Neural crest cell (in vitro differentiated cells): ENCODE measurements around the gene RIPOR2. TPM values are rescaled to one million over a fixed set of nuclear protein-coding genes. Genes with fewer than 3 reads are reported as not detected.

Experiments used
- DNase-seq: peaks from one replicate; pipeline ENCODE4 v3.0.0; 2021; ENCODE audit warnings: low read depth, mixed read lengths, low spot score
- H3K27ac Mint-ChIP-seq: one replicate; pipeline ENCODE4 v1.8.0; 2021; ENCODE audit warnings: mild to moderate bottlenecking, mixed read lengths; ENCODE audit not compliant: unreplicated experiment
- H3K27me3 Mint-ChIP-seq: 2 replicates; pipeline ENCODE4 v1.8.0; 2021; ENCODE audit warnings: low read depth, mild to moderate bottlenecking, mixed read lengths
- H3K36me3 Mint-ChIP-seq: 2 replicates; pipeline ENCODE4 v1.8.0; 2021; ENCODE audit warnings: low read depth, mild to moderate bottlenecking, mixed read lengths
- H3K4me1 Mint-ChIP-seq: 2 replicates; pipeline ENCODE4 v1.8.0; 2021; ENCODE audit warnings: mixed read lengths
- H3K4me3 Mint-ChIP-seq: one replicate; pipeline ENCODE4 v1.8.0; 2021; ENCODE audit warnings: mild to moderate bottlenecking, mixed read lengths
- H3K9me3 Mint-ChIP-seq: 2 replicates; pipeline ENCODE4 v1.8.0; 2021; ENCODE audit warnings: mixed read lengths
- total RNA-seq: library from RNA; stranded (reverse); gene quantifications from 2 replicates; pipeline ENCODE4 v1.2.1, GENCODE V29; 2021
- TF ChIP-seq, protein P1 (sequence below): fragments of 200-600 bp; sonication (generic); conservative IDR thresholded peaks from 2 replicates; pipeline ENCODE4 v1.5.0; 2021; ENCODE audit warnings: antibody characterized with exemption, mild to moderate bottlenecking

The RIPOR2 gene
- total RNA-seq, 1 donor from 2014 or later: 3.5 TPM

DNA sequence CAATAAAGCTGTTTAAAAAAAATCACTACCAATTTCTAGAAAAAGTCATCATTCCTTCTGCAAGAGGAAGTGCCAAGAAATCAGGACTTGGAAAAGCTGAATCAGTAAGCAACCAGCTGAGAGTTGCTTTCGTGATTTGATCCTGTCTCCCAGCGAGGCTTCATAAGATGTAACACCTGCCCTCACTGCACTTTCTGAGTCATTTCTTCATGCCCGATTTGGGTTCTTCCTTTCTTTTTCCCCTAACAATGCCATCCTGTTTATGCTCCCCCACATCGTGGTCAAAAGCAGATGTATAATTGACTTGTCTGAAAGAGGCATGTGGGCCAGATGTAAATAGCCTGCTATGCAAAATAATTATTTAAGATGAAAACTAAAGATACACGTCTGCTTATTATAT lies 52.1 kb downstream of the RIPOR2 start:
- no peak overlapping the region for H3K27ac Mint-ChIP-seq
- no peaks in the 10 kb centered on the region for H3K9me3 Mint-ChIP-seq
- peaks cover 24% of the 10 kb centered on the region for H3K4me1 Mint-ChIP-seq
- H3K27me3 Mint-ChIP-seq: peaks cover 2% of the 10 kb centered on the region
- no peak overlapping the region for H3K4me3 Mint-ChIP-seq
- DNase-seq: no peak
- TF ChIP-seq, protein P1, sequence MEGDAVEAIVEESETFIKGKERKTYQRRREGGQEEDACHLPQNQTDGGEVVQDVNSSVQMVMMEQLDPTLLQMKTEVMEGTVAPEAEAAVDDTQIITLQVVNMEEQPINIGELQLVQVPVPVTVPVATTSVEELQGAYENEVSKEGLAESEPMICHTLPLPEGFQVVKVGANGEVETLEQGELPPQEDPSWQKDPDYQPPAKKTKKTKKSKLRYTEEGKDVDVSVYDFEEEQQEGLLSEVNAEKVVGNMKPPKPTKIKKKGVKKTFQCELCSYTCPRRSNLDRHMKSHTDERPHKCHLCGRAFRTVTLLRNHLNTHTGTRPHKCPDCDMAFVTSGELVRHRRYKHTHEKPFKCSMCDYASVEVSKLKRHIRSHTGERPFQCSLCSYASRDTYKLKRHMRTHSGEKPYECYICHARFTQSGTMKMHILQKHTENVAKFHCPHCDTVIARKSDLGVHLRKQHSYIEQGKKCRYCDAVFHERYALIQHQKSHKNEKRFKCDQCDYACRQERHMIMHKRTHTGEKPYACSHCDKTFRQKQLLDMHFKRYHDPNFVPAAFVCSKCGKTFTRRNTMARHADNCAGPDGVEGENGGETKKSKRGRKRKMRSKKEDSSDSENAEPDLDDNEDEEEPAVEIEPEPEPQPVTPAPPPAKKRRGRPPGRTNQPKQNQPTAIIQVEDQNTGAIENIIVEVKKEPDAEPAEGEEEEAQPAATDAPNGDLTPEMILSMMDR: no peak
- H3K36me3 Mint-ChIP-seq: no peaks in the 10 kb centered on the region

DNA sequence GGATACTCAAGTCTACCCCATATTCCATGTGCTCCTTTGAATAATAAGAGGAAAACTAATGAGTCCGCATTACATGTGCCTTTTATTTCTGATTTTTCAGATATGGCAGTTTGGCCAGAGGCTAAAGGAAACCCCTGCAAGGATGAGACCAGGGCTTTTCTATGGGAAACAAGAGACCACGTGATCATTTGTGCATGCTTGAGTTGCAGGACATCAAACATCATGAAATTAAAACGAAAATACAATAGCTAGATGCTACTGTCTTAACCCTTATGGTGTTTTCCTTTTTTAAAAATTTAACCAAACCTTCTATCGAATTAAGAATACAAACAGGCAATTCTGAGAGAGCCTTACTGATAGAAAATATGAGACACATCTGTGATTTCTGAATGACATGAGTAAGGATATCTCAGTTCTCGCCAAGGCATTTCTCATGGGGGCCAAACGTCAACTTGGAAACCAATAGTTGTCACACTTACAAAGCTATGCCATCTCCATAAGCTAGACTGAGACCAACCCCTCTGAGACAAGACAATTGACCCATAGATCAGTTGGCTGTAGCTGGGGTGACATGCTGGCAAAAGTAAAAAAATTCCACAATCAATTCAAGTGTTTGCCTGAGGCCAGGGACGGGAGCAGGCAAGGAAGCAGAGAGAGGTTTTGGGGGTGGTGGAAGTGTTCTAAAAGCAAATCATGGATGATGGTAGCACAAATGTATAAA lies 52.8 kb downstream of the RIPOR2 start:
- DNase-seq: no peak
- H3K9me3 Mint-ChIP-seq: no peaks in the 10 kb centered on the region
- H3K36me3 Mint-ChIP-seq: no peaks in the 10 kb centered on the region
- peaks cover 23% of the 10 kb centered on the region for H3K4me1 Mint-ChIP-seq
- H3K27ac Mint-ChIP-seq: no peak overlapping the region
- TF ChIP-seq, protein P1: no peak
- no peak overlapping the region for H3K4me3 Mint-ChIP-seq
- peaks cover 3% of the 10 kb centered on the region for H3K27me3 Mint-ChIP-seq

DNA sequence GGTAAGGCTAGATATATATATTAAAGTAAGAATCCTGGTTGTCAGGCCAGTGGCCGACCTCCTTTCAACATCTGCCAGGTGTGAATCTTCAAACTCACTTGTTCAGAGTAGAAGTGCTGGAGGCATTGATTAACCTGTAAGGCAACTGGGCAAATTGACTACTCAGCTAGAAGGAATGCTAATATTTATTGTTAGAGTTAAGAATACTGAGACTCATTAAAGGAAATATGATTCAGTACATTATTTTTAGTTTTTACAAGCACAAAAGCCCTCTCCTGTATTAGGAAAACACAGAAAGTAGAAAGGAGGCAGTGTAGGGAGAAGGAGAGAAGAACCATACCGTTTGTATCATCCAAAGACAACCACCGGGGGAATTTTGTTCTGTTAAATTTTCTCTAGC lies 53.5 kb downstream of the RIPOR2 start:
- Mint-ChIP-seq H3K9me3 (peaks cover 2% of the 10 kb centered on the region), H3K27me3 (peaks cover 6% of the 10 kb centered on the region), H3K27ac (no peak overlapping the region), H3K4me1 (peaks cover 17% of the 10 kb centered on the region), H3K4me3 (no peak overlapping the region), H3K36me3 (no peaks in the 10 kb centered on the region)
- TF ChIP-seq, protein P1: no peak
- DNase-seq: no peak

DNA sequence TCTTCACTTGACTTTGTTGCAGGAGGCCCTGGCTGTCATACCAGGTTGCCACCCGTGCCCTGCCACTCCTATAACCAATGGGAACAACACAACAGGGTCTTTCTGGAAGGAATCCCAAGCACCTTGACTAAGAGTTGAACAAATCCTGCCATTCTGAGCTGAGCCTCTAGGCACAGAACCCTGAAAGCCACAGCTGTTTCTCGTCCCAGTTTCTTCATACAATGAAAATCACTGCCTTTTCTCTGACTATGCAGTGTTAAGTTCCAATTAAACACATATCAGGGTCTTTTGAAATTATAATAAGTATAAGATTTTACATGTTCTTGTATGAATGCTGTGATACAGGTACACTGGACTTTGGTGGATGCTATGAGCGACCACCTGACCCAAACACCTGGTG lies 54.4 kb downstream of the RIPOR2 start:
- Mint-ChIP-seq H3K9me3 (peaks cover 2% of the 10 kb centered on the region), H3K27ac (no peak overlapping the region), H3K27me3 (peaks cover 6% of the 10 kb centered on the region), H3K36me3 (no peaks in the 10 kb centered on the region), H3K4me1 (peaks cover 17% of the 10 kb centered on the region), H3K4me3 (no peak overlapping the region)
- TF ChIP-seq, protein P1: no peak
- DNase-seq: no peak

DNA sequence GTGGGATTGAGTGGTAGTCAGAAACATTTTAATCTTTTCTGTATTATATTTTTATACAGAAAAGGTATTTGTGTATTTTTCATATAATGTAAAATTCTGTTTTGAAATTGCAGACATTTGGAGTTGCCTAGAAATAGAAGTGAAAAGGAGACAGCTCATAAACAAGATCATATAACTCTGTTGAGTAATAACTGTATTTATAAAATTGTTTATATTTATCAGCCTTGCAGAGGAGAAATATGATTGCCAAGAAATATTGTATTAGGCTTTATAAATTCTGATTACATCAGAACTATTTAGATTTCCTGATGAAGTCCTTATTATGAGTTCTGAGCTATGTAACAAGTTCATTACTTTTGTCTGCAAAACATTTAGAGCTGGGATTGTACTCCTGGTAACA lies 55.3 kb downstream of the RIPOR2 start:
- Mint-ChIP-seq H3K36me3 (no peaks in the 10 kb centered on the region), H3K4me1 (peaks cover 17% of the 10 kb centered on the region), H3K4me3 (no peak overlapping the region), H3K9me3 (peaks cover 2% of the 10 kb centered on the region), H3K27me3 (peaks cover 6% of the 10 kb centered on the region), H3K27ac (no peak overlapping the region)
- no peak for DNase-seq
- TF ChIP-seq, protein P1: no peak
